ENCODE results near the gene ANKEF1.

The ANKEF1 gene

DNA sequence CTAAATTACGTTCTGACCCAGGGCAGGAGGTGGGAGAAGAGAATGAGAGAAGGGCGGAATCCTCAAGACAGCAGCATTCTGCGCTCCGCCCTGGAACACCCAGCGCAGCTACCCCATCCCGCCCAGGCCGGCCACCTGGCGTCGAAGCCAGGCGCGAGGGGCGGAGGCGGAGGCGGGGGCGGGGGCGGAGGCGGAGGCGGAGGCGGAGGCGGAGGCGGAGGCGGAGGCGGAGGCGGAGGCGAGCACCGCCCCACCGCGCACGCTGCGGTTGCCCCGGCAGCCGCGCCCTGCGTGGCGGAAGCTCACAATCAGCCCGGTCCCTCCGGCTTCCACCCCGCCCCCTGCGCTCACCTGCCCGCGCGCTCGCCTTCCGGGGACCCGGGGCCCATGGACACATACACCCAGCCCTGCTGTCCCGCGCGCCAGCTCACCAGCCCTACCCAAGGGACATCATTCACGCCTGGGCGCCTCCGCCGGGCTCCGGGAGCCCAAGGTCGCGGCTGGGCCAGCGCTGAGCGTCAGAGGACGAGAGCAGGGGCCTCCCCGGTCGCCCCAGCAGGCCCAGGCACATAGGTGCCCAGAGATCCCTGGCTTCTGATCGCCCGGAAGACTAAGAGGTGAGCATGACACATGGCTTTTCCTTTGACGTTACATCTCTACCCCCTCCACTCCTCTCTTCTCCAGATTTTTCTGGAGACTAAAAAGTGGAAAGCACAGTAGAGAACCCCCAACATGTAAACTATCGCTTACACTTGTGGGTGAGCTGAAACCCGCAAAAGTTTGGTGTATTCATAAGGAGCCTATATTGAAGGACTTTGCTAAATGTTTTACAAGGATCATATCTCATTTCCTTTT, at the start of gene ANKEF1:
Gene ANKEF1, plus strand, starts transcription at position 271 of the 855 bp plus-strand sequence. CDS start 3,315 bp downstream, outside the sequence.
- no peaks in the 10 kb centered on the region for H3K9me2 ChIP-seq (replicated peaks; ENCODE audit: control insufficient read depth, low read length)
- no peak for TF ChIP-seq CTCF (IDR thresholded peaks at IDR 0.05; ENCODE audit: low read depth, low read length, poor library complexity, severe bottlenecking)
- no peak for TF ChIP-seq EZH2phosphoT487 (IDR thresholded peaks at IDR 0.05; ENCODE audit: borderline replicate concordance, low read length)
- no peaks in the 10 kb centered on the region for H3F3A ChIP-seq (ENCODE audit: control insufficient read depth, insufficient read depth)
- peak within 1 kb of the TSS; percentile 54 for H3K4me2 ChIP-seq (ENCODE audit: low read length)
- no peaks in the 10 kb centered on the region for H4K20me1 ChIP-seq (ENCODE audit: control insufficient read depth, insufficient read depth, low read depth, low read length)
- peak within 1 kb of the TSS; percentile 68 for H3K4me3 ChIP-seq (ENCODE audit: low read length)
- H3K79me2 ChIP-seq (ENCODE audit: control insufficient read depth, low read length) = no peaks in the 10 kb centered on the region
- peaks cover 3% of the 10 kb centered on the region; the same call in 1 of the 2 replicates for H3K27me3 ChIP-seq (ENCODE audit: control insufficient read depth, low read length)
- no peak within 1 kb of the TSS for H3K27ac ChIP-seq (ENCODE audit: low read depth, low read length)
- H3K36me3 ChIP-seq (ENCODE audit: control insufficient read depth, low read length) = no peaks in the 10 kb centered on the region
- peaks cover 7% of the 10 kb centered on the region for H3K4me1 ChIP-seq (ENCODE audit: control insufficient read depth, low read length)
- no peaks in the 10 kb centered on the region for H3K9me3 ChIP-seq (ENCODE audit: control insufficient read depth, insufficient read depth, low read length)

- Histone ChIP-seq H3F3A (ENCODE audit: control insufficient read depth, insufficient read depth) (no peaks in the 10 kb centered on the region), H3K9me2 (replicated peaks; ENCODE audit: control insufficient read depth, low read length) (no peaks in the 10 kb centered on the region), H3K79me2 (ENCODE audit: control insufficient read depth, low read length) (no peaks in the 10 kb centered on the region), H3K4me3 (ENCODE audit: low read length) (no peak overlapping the region), H4K20me1 (ENCODE audit: control insufficient read depth, insufficient read depth, low read depth, low read length) (no peaks in the 10 kb centered on the region), H3K4me2 (ENCODE audit: low read length) (no peak overlapping the region), H3K36me3 (ENCODE audit: control insufficient read depth, low read length) (no peaks in the 10 kb centered on the region), H3K9me3 (ENCODE audit: control insufficient read depth, insufficient read depth, low read length) (no peaks in the 10 kb centered on the region), H3K27me3 (ENCODE audit: control insufficient read depth, low read length) (no peaks in the 10 kb centered on the region), H3K4me1 (ENCODE audit: control insufficient read depth, low read length) (no peaks in the 10 kb centered on the region), H3K27ac (ENCODE audit: low read depth, low read length) (no peak overlapping the region)
- TF ChIP-seq CTCF (IDR thresholded peaks at IDR 0.05; ENCODE audit: low read depth, low read length, poor library complexity, severe bottlenecking) (no peak), EZH2phosphoT487 (IDR thresholded peaks at IDR 0.05; ENCODE audit: borderline replicate concordance, low read length) (no peak)
These were observed 49.5 kb upstream of the ANKEF1 start for GRCh38 chr20:9985281-9985680.

GRCh38 chr20:9985773-9986172, 49.0 kb upstream of the ANKEF1 start:
- Histone ChIP-seq H3K79me2 (ENCODE audit: control insufficient read depth, low read length) (no peaks in the 10 kb centered on the region), H4K20me1 (ENCODE audit: control insufficient read depth, insufficient read depth, low read depth, low read length) (no peaks in the 10 kb centered on the region), H3K27me3 (ENCODE audit: control insufficient read depth, low read length) (no peaks in the 10 kb centered on the region), H3K4me1 (ENCODE audit: control insufficient read depth, low read length) (no peaks in the 10 kb centered on the region), H3F3A (ENCODE audit: control insufficient read depth, insufficient read depth) (no peaks in the 10 kb centered on the region), H3K27ac (ENCODE audit: low read depth, low read length) (no peak overlapping the region), H3K4me3 (ENCODE audit: low read length) (no peak overlapping the region), H3K4me2 (ENCODE audit: low read length) (no peak overlapping the region), H3K9me3 (ENCODE audit: control insufficient read depth, insufficient read depth, low read length) (no peaks in the 10 kb centered on the region), H3K9me2 (replicated peaks; ENCODE audit: control insufficient read depth, low read length) (no peaks in the 10 kb centered on the region), H3K36me3 (ENCODE audit: control insufficient read depth, low read length) (no peaks in the 10 kb centered on the region)
- no peak for TF ChIP-seq EZH2phosphoT487 (IDR thresholded peaks at IDR 0.05; ENCODE audit: borderline replicate concordance, low read length)

DNA sequence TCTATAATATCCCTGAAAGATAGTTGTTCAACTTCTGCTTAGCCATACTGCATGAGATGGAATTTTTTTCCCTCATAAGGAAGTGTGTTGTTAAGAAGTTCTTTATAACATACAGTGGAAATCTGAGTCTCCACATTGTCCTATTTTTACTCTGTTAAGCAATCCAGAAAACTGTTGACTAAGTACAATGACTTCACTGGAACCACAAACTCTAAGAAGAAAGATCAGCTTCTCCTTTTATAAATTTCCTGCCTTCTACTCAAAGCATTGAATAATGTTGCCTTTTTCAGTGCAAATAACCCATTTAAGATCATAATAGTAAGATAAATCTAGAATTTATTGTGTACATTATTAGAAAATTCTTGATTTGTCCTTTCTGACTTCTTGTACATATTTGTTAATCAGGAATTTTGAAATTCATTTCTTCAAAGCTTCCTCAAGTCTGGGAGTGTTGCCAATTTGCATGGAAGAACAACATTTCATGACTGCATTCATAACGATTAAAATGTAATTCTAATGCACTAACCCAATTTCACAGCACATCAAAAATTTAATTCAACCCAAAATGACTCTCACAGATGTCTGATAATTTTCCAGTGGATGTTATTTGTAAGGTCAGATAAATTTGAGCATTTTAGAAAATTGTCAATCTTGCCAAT, 45.6 kb upstream of the ANKEF1 start:
- Histone ChIP-seq H3K4me3 (ENCODE audit: low read length) (no peak overlapping the region), H3K9me2 (replicated peaks; ENCODE audit: control insufficient read depth, low read length) (no peaks in the 10 kb centered on the region), H3K4me1 (ENCODE audit: control insufficient read depth, low read length) (no peaks in the 10 kb centered on the region), H3K27ac (ENCODE audit: low read depth, low read length) (no peak overlapping the region), H3K4me2 (ENCODE audit: low read length) (no peak overlapping the region), H3K36me3 (ENCODE audit: control insufficient read depth, low read length) (no peaks in the 10 kb centered on the region), H3K27me3 (ENCODE audit: control insufficient read depth, low read length) (no peaks in the 10 kb centered on the region), H4K20me1 (ENCODE audit: control insufficient read depth, insufficient read depth, low read depth, low read length) (no peaks in the 10 kb centered on the region), H3F3A (ENCODE audit: control insufficient read depth, insufficient read depth) (no peaks in the 10 kb centered on the region), H3K9me3 (ENCODE audit: control insufficient read depth, insufficient read depth, low read length) (no peaks in the 10 kb centered on the region), H3K79me2 (ENCODE audit: control insufficient read depth, low read length) (no peaks in the 10 kb centered on the region)
- TF ChIP-seq EZH2phosphoT487 (IDR thresholded peaks at IDR 0.05; ENCODE audit: borderline replicate concordance, low read length) (no peak), CTCF (IDR thresholded peaks at IDR 0.05; ENCODE audit: low read depth, low read length, poor library complexity, severe bottlenecking) (no peak)
